HG03045 (cell line): ENCODE results near the gene OSBPL5.

Source experiments
- ATAC-seq: cut with Tn5 transposase; IDR thresholded peaks from one replicate; pipeline ENCODE4 v1.9.1; 2021; ENCODE audit warnings: mild to moderate bottlenecking, moderate library complexity; ENCODE audit not compliant: unreplicated experiment

The OSBPL5 gene

GRCh38 chr11:3165152-3165705 is at the start of gene OSBPL5:
Gene OSBPL5, minus strand, starts transcription at chr11:3165310. Its CDS starts 36,162 bp downstream, at chr11:3129148.
- no peak for ATAC-seq

GRCh38 chr11:3214420-3214699 is 49.2 kb upstream of the OSBPL5 start:
- ATAC-seq, result no peak

GRCh38 chr11:3213659-3214419 is 48.7 kb upstream of the OSBPL5 start:
- no peak for ATAC-seq

- no peak for ATAC-seq
Measured at GRCh38 chr11:3208272-3208671, 43.2 kb upstream of the OSBPL5 start.

GRCh38 chr11:3207526-3208189 is 42.5 kb upstream of the OSBPL5 start:
- ATAC-seq, result no peak

- ATAC-seq, result no peak
Measured at GRCh38 chr11:3206922-3207204, 41.8 kb upstream of the OSBPL5 start.

GRCh38 chr11:3206156-3206921 is 41.2 kb upstream of the OSBPL5 start:
- no peak for ATAC-seq

- no peak for ATAC-seq
Measured at GRCh38 chr11:3205261-3206155, 40.4 kb upstream of the OSBPL5 start.

- ATAC-seq, result no peak
Measured at GRCh38 chr11:3204141-3205015, 39.3 kb upstream of the OSBPL5 start.

GRCh38 chr11:3203221-3204043 is 38.3 kb upstream of the OSBPL5 start:
- ATAC-seq, result no peak

- ATAC-seq, result no peak
Measured at GRCh38 chr11:3202759-3203158, 37.6 kb upstream of the OSBPL5 start.

GRCh38 chr11:3202305-3202704 is 37.2 kb upstream of the OSBPL5 start:
- ATAC-seq, result no peak

- ATAC-seq, result no peak
Measured at GRCh38 chr11:3201677-3202181, 36.6 kb upstream of the OSBPL5 start.

GRCh38 chr11:3201112-3201581 is 36.0 kb upstream of the OSBPL5 start:
- no peak for ATAC-seq

- ATAC-seq, result no peak
Measured at GRCh38 chr11:3200388-3201111, 35.4 kb upstream of the OSBPL5 start.

- ATAC-seq, result no peak
Measured at GRCh38 chr11:3199537-3200295, 34.6 kb upstream of the OSBPL5 start.

GRCh38 chr11:3198815-3199214 is 33.7 kb upstream of the OSBPL5 start:
- no peak for ATAC-seq
